Gastrocnemius medialis (tissue), 4 donors: ENCODE data around the gene TNRC18. TPM values are rescaled to one million over a fixed set of nuclear protein-coding genes. Genes with fewer than 3 reads are reported as not detected.

Source experiments
- ATAC-seq, 2 donors: fragments of 150-250 bp; one replicate each; pipeline ENCODE4 v1.9.1; 2016
- DNase-seq, 2 donors: peaks; one replicate each; pipeline ENCODE4 v3.0.0-alpha.2; 2019
- H3K27ac ChIP-seq, 4 donors: fragments of 200-600 bp; sonication (generic); 1 replicate in 1 of 4; 2 replicates in 3 of 4; pipeline ENCODE4 v1.5.1; 2016 to 2018; ENCODE audit warnings: mild to moderate bottlenecking in 2 of 4, moderate library complexity in 1 of 4
- H3K27me3 ChIP-seq, 3 donors: fragments of 200-600 bp; sonication (generic) in 2 of 3; 1 replicate in 1 of 3; 2 replicates in 2 of 3; pipeline versions ENCODE4 v1.5.1 to v1.6.0; 2016 to 2019; ENCODE audit warnings: mild to moderate bottlenecking in 1 of 3, moderate library complexity in 1 of 3
- H3K36me3 ChIP-seq, 2 donors: fragments of 200-600 bp; sonication (generic) in 1 of 2; one replicate each; pipeline ENCODE4 v1.5.1; 2017 to 2018
- H3K4me1 ChIP-seq, 2 donors: fragments of 200-600 bp; sonication (generic) in 1 of 2; one replicate each; pipeline ENCODE4 v1.5.1; 2016 to 2017; ENCODE audit warnings: mild to moderate bottlenecking in 2 of 2
- H3K4me3 ChIP-seq, 4 donors: fragments of 200-600 bp; sonication (generic) in 3 of 4; 1 replicate in 1 of 4; 2 replicates in 3 of 4; pipeline ENCODE4 v1.5.1; 2016 to 2019; ENCODE audit warnings: mild to moderate bottlenecking in 2 of 4
- H3K9me3 ChIP-seq, 3 donors: fragments of 200-600 bp; sonication (generic) in 2 of 3; 1 replicate in 1 of 3; 2 replicates in 2 of 3; pipeline ENCODE4 v1.5.1; 2016 to 2019
- CTCF ChIP-seq, 5 experiments: fragments of 450-650 bp in 3 of 5; fragments of 200-600 bp in 2 of 5; sonication (generic) in 2 of 5; IDR thresholded peaks in 4 of 5; conservative IDR thresholded peaks in 1 of 5; 1 replicate in 4 of 5; 2 replicates in 1 of 5; pipeline ENCODE4 v1.5.1; 2016 to 2019; ENCODE audit warnings: antibody characterized with exemption in 5 of 5, mild to moderate bottlenecking in 3 of 5, moderate library complexity in 3 of 5
- POLR2A ChIP-seq, 2 donors: fragments of 450-650 bp; IDR thresholded peaks; one replicate each; pipeline ENCODE4 v1.6.1; 2017; ENCODE audit warnings: antibody characterized with exemption in 2 of 2, mild to moderate bottlenecking in 2 of 2, moderate library complexity in 2 of 2
- in situ Hi-C, 4 donors: fragments of 200-750 bp; cut with MboI; loops; one replicate each; pipeline versions ENCODE4 v1.15.0 to v1.8.0; 2017; ENCODE audit warnings: low sequenced_read_pairs in 4 of 4
- intact Hi-C: fragments of 100-400 bp; cut with DNase I; formaldehyde crosslinking; loops from one replicate; pipeline ENCODE4 v1.15.1; 2023; ENCODE audit warnings: low total_unique reads
- total RNA-seq, 4 donors: library from RNA; depleted of rRNA; stranded (reverse); fragments of >200 nt; gene quantifications; one replicate each; pipeline versions ENCODE4 v1.1.0 to v1.2.3, GENCODE V29; 2016

Gene TNRC18
- total RNA-seq, 4 donors from 2014 or later: 8.7 to 31.2 (median 20.5) TPM

- in situ Hi-C loops (no loop called here), intact Hi-C loops (no loop called here)
- H3K27me3 ChIP-seq: no peaks in the 10 kb centered on the region
- DNase-seq (no peak), ATAC-seq (no peak)
- no peak overlapping the region for H3K4me3 ChIP-seq
- TF ChIP-seq POLR2A (IDR thresholded peaks at IDR 0.05) (no peak), CTCF (IDR thresholded peaks at IDR 0.05 in 4 of 5, conservative IDR thresholded peaks at IDR 0.05 in 1 of 5) (no peak)
- H3K9me3 ChIP-seq: no peaks in the 10 kb centered on the region
- no peak overlapping the region for H3K27ac ChIP-seq
- peaks cover 0 to 41% of the 10 kb centered on the region in 2 donors for H3K36me3 ChIP-seq
- H3K4me1 ChIP-seq: no peaks in the 10 kb centered on the region
Observed at GRCh38 chr7:5337047-5337446, 86.6 kb downstream of the TNRC18 start.

- Histone ChIP-seq H3K27ac (no peak overlapping the region), H3K9me3 (no peaks in the 10 kb centered on the region), H3K36me3 (peaks cover 0 to 48% of the 10 kb centered on the region in 2 donors), H3K4me1 (no peaks in the 10 kb centered on the region), H3K27me3 (no peaks in the 10 kb centered on the region), H3K4me3 (no peak overlapping the region)
- no peak for DNase-seq
- intact Hi-C loops (no loop called here), in situ Hi-C loops (no loop called here)
- TF ChIP-seq POLR2A (IDR thresholded peaks at IDR 0.05) (no peak), CTCF (IDR thresholded peaks at IDR 0.05 in 4 of 5, conservative IDR thresholded peaks at IDR 0.05 in 1 of 5) (no peak)
- no peak for ATAC-seq
Observed at GRCh38 chr7:5334671-5335070, 89.0 kb downstream of the TNRC18 start.

GRCh38 chr7:5333121-5334045, 90.3 kb downstream of the TNRC18 start:
- peaks cover 0 to 45% of the 10 kb centered on the region in 2 donors for H3K36me3 ChIP-seq
- H3K9me3 ChIP-seq: no peaks in the 10 kb centered on the region
- H3K27ac ChIP-seq: no peak overlapping the region
- ATAC-seq (no peak), DNase-seq (no peak)
- H3K27me3 ChIP-seq: no peaks in the 10 kb centered on the region
- H3K4me1 ChIP-seq: no peaks in the 10 kb centered on the region
- in situ Hi-C loops (no loop called here), intact Hi-C loops (no loop called here)
- TF ChIP-seq CTCF (IDR thresholded peaks at IDR 0.05 in 4 of 5, conservative IDR thresholded peaks at IDR 0.05 in 1 of 5): no peak
- H3K4me3 ChIP-seq: no peak overlapping the region

- no peak for TF ChIP-seq CTCF (IDR thresholded peaks at IDR 0.05 in 4 of 5, conservative IDR thresholded peaks at IDR 0.05 in 1 of 5)
- TF ChIP-seq POLR2A (IDR thresholded peaks at IDR 0.05): no peak
- intact Hi-C loops (no loop called here), in situ Hi-C loops (no loop called here)
- Histone ChIP-seq H3K9me3 (no peaks in the 10 kb centered on the region), H3K27me3 (no peaks in the 10 kb centered on the region), H3K4me1 (no peaks in the 10 kb centered on the region), H3K4me3 (no peak overlapping the region), H3K36me3 (peaks cover 0 to 37% of the 10 kb centered on the region in 2 donors), H3K27ac (no peak overlapping the region)
- ATAC-seq: no peak
- no peak for DNase-seq
Observed at GRCh38 chr7:5332579-5332978, 91.1 kb downstream of the TNRC18 start.
